ENCODE measurements around the gene PLSCR3.

Gene PLSCR3

DNA sequence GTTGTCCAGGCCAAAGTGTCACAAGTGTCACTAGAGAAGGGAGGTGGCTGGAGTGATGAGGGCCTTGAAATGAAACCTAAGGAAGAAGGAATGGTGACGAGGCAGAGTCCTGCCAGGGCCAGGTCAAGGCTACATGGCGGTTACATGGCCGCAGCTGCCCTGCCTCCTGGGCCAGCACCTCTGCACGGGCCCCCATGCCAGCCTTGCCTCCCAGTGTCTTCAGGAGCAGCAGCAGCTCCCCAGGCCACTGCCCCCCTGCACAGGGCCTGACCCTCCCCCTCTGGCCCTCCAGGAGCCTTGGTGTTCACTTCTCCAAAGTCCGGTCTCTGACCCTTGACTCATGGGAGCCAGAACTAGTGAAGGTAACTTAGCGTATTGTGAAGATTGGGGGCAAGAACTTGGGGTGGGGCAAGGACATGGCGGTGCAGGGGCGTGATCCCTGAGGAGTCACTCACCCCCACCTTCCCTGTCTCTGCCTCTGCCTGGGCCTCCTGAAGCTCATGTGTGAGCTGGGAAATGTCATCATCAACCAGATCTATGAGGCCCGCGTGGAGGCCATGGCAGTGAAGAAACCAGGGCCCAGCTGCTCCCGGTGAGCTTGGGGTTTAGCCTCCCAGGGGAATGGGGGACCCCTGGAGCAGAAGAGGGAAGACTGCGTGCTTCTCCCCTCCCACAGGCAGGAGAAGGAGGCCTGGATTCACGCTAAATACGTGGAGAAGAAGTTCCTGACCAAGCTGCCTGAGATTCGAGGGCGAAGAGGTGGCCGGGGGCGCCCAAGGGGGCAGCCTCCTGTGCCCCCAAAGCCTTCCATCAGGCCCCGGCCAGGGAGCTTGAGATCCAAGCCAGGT lies 46.5 kb downstream of the PLSCR3 start:
- no peak for DNase-seq (ENCODE audit: low spot score)

DNA sequence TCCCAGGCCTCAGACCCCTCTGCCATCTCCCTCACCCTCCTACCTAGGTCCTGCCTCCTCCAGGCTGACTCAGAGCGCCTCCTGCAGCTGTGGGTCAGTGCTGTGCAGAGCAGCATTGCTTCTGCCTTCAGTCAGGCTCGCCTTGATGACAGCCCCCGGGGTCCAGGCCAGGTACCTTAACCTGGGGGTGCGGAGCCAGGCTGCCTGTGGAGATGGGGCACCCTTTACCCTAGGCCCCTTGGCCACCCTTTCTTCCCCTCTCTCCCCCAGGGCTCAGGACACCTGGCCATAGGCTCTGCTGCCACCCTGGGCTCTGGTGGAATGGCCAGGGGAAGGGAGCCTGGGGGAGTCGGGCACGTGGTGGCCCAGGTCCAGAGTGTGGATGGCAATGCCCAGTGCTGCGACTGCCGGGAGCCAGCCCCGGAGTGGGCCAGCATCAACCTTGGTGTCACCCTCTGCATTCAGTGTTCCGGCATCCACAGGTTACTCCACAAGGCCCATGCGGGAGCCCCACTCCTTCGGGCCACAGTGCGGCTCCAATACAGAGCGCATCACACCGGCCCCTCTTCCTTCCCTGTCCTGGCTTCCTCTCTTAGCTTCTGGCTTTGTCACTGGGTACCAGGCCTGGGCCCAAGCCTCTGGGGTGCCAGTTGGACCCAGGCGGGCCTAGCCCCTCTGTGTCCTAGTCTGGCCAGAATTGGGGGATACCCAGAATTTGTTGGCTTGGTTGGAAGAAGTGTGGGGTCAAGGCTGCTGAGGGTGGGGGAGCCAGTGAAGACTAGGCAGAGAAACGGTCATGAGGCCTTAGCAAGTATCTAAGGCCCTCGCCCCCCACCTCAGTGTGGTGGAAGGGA lies 47.3 kb downstream of the PLSCR3 start:
- DNase-seq (ENCODE audit: low spot score) = no peak

DNA sequence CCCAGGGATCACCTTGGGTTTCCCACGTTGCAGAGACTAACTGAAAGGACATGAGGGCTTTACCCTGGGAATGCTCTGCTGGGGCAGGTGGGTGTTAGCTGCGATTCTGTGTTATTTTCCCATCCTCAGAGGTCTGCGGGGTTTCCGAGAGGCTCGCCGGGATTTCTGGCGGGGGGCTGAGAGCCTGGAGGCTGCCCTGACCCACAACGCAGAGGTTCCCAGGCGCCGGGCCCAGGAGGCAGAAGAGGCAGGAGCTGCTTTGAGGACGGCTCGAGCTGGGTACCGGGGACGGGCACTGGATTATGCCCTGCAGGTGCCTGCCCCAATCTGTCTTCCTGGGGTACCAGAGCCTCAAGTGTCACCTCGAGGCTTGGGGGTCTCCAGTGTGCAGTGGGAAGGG lies 51.1 kb downstream of the PLSCR3 start:
- no peak for DNase-seq (ENCODE audit: low spot score)

DNA sequence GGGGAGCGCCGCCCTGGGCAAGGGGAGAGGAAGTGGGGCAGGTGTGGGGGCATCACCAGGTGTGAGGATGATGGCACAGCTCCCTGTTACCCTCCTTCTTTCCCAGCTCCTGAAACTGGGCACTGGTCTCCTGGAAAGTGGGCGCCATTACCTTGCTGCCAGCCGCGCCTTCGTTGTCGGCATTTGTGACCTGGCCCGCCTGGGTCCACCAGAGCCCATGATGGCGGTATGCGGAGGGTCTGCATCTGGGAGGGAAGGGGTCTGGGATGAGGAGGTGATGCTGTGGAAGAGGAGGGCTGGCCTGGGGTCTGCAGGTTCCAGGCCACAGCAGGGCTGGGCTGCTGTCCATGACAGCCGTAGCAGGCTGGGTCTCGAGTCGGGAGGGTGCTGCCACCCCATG lies 52.5 kb downstream of the PLSCR3 start:
- no peak for DNase-seq (ENCODE audit: low spot score)

DNA sequence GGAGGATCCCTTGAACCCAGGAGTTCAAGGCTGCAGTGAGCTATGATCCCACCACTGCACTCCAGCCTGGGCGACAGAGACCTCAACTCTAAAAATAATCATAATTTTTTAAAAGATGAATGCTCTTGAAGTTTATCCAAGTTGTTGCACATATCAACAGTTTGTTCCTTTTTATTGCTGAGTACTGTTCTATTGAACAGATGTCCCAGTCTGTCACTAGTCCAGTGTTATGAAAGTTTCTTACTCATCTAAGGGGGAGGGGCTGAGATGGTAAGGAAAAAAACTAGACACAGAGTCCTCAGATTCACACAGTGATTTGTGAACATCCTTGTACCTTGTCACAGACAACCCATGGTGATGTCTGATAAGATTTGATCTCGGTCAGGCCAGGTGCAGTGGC lies 54.1 kb downstream of the PLSCR3 start:
- DNase-seq (ENCODE audit: low spot score) = no peak
